Ishikawa (cell line): ENCODE results near the gene CFAP97.
A peak's percentile ranks its signal among the peaks of the same experiment; 100 is the strongest.

ENCODE experiments used
- CEBPB ChIP-seq: IDR thresholded peaks from 2 replicates; pipeline ENCODE4 v1.6.1; 2012
- CREB1 ChIP-seq: IDR thresholded peaks from 2 replicates; pipeline ENCODE4 v1.6.1; 2012; ENCODE audit warnings: low read depth
- EGR1 ChIP-seq: IDR thresholded peaks from 2 replicates; pipeline ENCODE4 v1.6.1; 2012
- EP300 ChIP-seq: IDR thresholded peaks from 2 replicates; pipeline ENCODE4 v1.6.1; 2012; ENCODE audit warnings: borderline replicate concordance
- FOXM1 ChIP-seq: IDR thresholded peaks from 2 replicates; pipeline ENCODE4 v1.6.1; 2012; ENCODE audit warnings: low read depth, borderline replicate concordance
- NFIC ChIP-seq: IDR thresholded peaks from 2 replicates; pipeline ENCODE4 v1.6.1; 2012
- RAD21 ChIP-seq: IDR thresholded peaks from 2 replicates; pipeline ENCODE4 v1.6.1; 2012; ENCODE audit warnings: low read depth
- TAF1 ChIP-seq: IDR thresholded peaks from 2 replicates; pipeline ENCODE4 v1.6.1; 2012; ENCODE audit warnings: low read depth, mild to moderate bottlenecking
- TCF12 ChIP-seq: IDR thresholded peaks from 2 replicates; pipeline ENCODE4 v1.6.1; 2012; ENCODE audit warnings: low read depth
- TEAD4 ChIP-seq: IDR thresholded peaks from 2 replicates; pipeline ENCODE4 v1.6.1; 2012
- YY1 ChIP-seq: IDR thresholded peaks from 2 replicates; pipeline ENCODE4 v1.6.1; 2012; ENCODE audit warnings: low read depth
- ZBTB7A ChIP-seq: IDR thresholded peaks from 2 replicates; pipeline ENCODE4 v1.6.1; 2012; ENCODE audit warnings: low read depth
- TF ChIP-seq, protein P1 (sequence below): IDR thresholded peaks from 2 replicates; pipeline ENCODE4 v1.6.1; 2012
- TF ChIP-seq, protein P2 (sequence below): IDR thresholded peaks from 2 replicates; pipeline ENCODE4 v1.6.1; 2012
- TF ChIP-seq, protein P3 (sequence below): IDR thresholded peaks from 2 replicates; pipeline ENCODE4 v1.6.1; 2012; ENCODE audit warnings: low read depth, mild to moderate bottlenecking

Gene CFAP97

DNA sequence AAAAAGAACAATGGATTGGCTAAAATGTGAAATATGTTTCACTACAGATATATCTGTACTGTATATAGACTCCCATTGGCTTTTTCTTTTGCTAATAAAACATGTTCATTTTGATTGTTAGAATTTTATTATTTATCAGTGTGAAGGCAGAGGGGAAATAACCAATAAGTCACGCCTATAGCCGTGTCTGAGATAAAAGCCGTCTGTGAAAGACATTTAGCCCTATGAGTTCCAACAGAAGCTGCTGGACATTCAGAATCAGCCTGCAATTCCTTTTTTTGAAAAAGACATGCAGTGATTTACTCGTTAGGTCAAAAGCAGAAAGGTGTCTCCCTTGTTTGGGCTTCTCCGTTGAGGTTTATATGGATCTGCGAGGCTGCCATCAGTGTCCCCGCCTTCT lies 84.9 kb downstream of the CFAP97 start:
- no peak for TF ChIP-seq TAF1
- TF ChIP-seq, protein P1, sequence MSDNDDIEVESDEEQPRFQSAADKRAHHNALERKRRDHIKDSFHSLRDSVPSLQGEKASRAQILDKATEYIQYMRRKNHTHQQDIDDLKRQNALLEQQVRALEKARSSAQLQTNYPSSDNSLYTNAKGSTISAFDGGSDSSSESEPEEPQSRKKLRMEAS, result no peak
- no peak for TF ChIP-seq EGR1
- no peak for TF ChIP-seq FOXM1
- TF ChIP-seq ZBTB7A, result no peak
- TF ChIP-seq, protein P2, sequence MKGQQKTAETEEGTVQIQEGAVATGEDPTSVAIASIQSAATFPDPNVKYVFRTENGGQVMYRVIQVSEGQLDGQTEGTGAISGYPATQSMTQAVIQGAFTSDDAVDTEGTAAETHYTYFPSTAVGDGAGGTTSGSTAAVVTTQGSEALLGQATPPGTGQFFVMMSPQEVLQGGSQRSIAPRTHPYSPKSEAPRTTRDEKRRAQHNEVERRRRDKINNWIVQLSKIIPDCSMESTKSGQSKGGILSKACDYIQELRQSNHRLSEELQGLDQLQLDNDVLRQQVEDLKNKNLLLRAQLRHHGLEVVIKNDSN, result no peak
- TF ChIP-seq RAD21, result no peak
- no peak for TF ChIP-seq CEBPB
- TF ChIP-seq EP300, result no peak

DNA sequence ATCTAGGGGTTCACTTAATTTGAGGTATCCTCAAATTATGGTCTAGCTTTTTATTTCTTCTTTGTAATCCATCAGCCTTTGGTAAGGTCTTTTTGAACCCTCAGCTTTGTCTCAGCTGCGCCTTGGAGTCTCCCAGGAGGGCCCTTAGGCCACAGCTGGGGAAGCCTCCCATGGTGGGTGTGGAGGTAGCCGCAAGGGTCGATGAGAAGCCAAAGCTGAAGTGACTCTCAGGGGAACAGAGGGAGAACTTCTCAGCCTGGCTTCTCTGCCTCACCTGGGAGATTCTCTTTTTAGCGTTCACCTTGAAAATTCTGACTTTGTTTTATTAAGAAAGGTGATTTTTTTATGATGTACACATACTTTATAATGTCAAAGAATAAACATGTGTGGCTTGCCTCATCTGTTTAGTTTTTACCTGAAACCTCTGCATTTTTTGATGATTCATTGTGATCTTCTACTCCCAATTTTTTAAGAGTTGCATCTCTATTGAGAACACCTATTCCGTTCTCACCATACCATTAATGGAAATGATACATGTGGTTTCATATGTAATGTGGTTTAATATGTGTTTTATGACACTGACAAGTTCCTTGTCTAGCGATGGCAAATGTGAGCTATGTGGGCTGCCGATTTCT lies 86.4 kb downstream of the CFAP97 start:
- TF ChIP-seq YY1 (no peak), RAD21 (no peak), CREB1 (no peak), EGR1 (no peak), TAF1 (no peak), EP300 (no peak), TEAD4 (no peak), TCF12 (no peak), NFIC (no peak), ZBTB7A (no peak), CEBPB (no peak), FOXM1 (no peak)
- TF ChIP-seq, protein P2, result no peak
- TF ChIP-seq, protein P1, result no peak
- TF ChIP-seq, protein P3, sequence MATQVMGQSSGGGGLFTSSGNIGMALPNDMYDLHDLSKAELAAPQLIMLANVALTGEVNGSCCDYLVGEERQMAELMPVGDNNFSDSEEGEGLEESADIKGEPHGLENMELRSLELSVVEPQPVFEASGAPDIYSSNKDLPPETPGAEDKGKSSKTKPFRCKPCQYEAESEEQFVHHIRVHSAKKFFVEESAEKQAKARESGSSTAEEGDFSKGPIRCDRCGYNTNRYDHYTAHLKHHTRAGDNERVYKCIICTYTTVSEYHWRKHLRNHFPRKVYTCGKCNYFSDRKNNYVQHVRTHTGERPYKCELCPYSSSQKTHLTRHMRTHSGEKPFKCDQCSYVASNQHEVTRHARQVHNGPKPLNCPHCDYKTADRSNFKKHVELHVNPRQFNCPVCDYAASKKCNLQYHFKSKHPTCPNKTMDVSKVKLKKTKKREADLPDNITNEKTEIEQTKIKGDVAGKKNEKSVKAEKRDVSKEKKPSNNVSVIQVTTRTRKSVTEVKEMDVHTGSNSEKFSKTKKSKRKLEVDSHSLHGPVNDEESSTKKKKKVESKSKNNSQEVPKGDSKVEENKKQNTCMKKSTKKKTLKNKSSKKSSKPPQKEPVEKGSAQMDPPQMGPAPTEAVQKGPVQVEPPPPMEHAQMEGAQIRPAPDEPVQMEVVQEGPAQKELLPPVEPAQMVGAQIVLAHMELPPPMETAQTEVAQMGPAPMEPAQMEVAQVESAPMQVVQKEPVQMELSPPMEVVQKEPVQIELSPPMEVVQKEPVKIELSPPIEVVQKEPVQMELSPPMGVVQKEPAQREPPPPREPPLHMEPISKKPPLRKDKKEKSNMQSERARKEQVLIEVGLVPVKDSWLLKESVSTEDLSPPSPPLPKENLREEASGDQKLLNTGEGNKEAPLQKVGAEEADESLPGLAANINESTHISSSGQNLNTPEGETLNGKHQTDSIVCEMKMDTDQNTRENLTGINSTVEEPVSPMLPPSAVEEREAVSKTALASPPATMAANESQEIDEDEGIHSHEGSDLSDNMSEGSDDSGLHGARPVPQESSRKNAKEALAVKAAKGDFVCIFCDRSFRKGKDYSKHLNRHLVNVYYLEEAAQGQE, result no peak

DNA sequence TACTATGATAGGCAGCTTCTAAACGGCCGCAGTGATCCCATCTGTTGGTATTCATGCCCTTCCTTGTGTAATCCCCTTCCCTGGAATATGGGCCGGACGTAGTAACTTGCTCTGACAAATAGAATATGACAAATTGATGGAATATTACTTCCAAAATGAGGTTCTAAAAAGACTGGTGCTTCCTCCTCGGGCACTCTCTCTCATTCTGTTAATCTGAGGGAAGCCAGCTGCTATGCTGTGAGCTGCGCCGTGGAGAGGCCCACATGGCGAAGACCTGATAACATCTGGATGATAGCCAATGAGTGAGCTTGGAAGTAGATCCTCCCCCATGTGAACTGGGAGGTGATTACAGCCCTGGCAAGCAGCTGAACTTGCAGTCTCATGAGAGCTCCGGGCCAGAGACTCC lies 88.0 kb downstream of the CFAP97 start:
- TF ChIP-seq, protein P1, result peak; percentile 55
- no peak for TF ChIP-seq FOXM1

DNA sequence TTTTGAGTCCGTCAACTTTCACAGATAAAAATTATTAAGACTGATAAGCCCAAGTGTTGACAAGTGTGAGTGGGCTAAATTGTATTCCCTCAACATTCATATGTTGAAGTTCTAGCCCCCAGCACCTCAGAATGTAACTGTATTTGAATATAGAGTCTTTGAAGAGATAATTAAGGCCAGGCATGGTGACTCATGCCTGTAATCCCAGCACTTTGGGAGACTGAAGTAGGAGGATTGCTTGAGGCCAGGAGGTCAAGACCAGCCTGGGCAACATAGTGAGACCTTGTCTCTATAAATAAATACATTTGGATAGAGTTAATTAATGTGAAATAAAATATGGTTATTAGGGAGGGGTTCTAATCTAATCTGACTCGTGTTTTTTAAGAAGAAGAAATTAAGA lies 90.5 kb downstream of the CFAP97 start:
- TF ChIP-seq, protein P3, result no peak
- TF ChIP-seq TEAD4, result no peak
- no peak for TF ChIP-seq CREB1
- TF ChIP-seq ZBTB7A, result no peak
- TF ChIP-seq FOXM1, result no peak
- TF ChIP-seq TAF1, result no peak

DNA sequence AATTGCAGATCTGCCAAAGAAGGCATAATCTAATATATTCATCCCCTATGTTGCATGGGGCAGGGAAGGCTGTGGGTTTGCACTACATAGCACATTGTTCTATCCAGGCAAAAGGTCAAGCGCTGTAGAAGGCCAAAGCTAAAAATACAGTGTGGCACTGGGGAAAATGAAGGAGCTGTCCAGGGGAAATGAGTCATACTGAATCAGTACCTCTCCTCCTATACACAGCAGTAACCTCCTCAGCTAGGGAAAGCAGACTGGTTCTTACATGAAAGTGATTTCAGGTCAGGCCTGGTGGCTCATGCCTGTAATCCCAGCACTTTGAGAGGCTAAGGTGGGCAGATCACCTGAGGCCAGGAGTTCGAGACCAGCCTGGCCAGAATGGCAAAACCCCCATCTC lies 91.7 kb downstream of the CFAP97 start:
- TF ChIP-seq, protein P3, result peak; percentile 73
- no peak for TF ChIP-seq RAD21
